SK-N-SH treated with all-trans-retinoic acid at 6 μM for 48 hours (cell line): ENCODE measurements around the gene DLGAP5.

Source experiments
- ATAC-seq: fragments of 200-7000 bp; cut with Tn5 transposase; 3 replicates; pipeline ENCODE4 v1.9.1; 2020; ENCODE audit warnings: mild to moderate bottlenecking, moderate library complexity
- ARNTL ChIP-seq: fragments of 450-650 bp; formaldehyde crosslinking; IDR thresholded peaks from 2 replicates; pipeline ENCODE4 v1.5.0; 2020; ENCODE audit warnings: low read depth, mild to moderate bottlenecking, moderate library complexity, borderline replicate concordance
- BACH2 ChIP-seq: fragments of 250-450 bp; sonication (Bioruptor Pico); IDR thresholded peaks from 2 replicates; pipeline ENCODE4 v1.9.0; 2021; ENCODE audit warnings: mild to moderate bottlenecking, borderline replicate concordance
- CSDC2 ChIP-seq: fragments of 250-450 bp; sonication (Bioruptor Pico); IDR thresholded peaks from 2 replicates; pipeline ENCODE4 v1.5.0; 2020; ENCODE audit warnings: mild to moderate bottlenecking, moderate library complexity
- GLIS3 ChIP-seq: fragments of 250-450 bp; sonication (Bioruptor Pico); IDR thresholded peaks from 2 replicates; pipeline ENCODE4 v1.5.0; 2020; ENCODE audit warnings: mild to moderate bottlenecking, moderate library complexity
- ISL1 ChIP-seq: fragments of 250-450 bp; sonication (Bioruptor Pico); IDR thresholded peaks from 2 replicates; pipeline ENCODE4 v2.1.2; 2022; ENCODE audit warnings: mild to moderate bottlenecking, moderate library complexity
- OSR1 ChIP-seq: fragments of 250-450 bp; sonication (Bioruptor Pico); IDR thresholded peaks from 2 replicates; pipeline ENCODE4 v1.8.0; 2022; ENCODE audit warnings: moderate library complexity, mild to moderate bottlenecking, inconsistent platforms
- PPARA ChIP-seq: fragments of 250-450 bp; sonication (Bioruptor Pico); IDR thresholded peaks from 2 replicates; pipeline ENCODE4 v1.5.0; 2020; ENCODE audit warnings: mild to moderate bottlenecking, borderline replicate concordance
- SNAI2 ChIP-seq: fragments of 250-450 bp; sonication (Bioruptor Pico); IDR thresholded peaks from 2 replicates; pipeline ENCODE4 v1.5.0; 2020; ENCODE audit warnings: mild to moderate bottlenecking, moderate library complexity
- TCF4 ChIP-seq: fragments of 250-450 bp; sonication (Bioruptor Pico); IDR thresholded peaks from 2 replicates; pipeline ENCODE4 v1.8.0; 2021; ENCODE audit warnings: mild to moderate bottlenecking, moderate library complexity, borderline replicate concordance
- TOX ChIP-seq: fragments of 250-450 bp; sonication (Bioruptor Pico); IDR thresholded peaks from 2 replicates; pipeline ENCODE4 v1.8.0; 2021; ENCODE audit warnings: mild to moderate bottlenecking, moderate library complexity, borderline replicate concordance
- ZC3H10 ChIP-seq: fragments of 250-450 bp; sonication (Bioruptor Pico); IDR thresholded peaks from 2 replicates; pipeline ENCODE4 v1.5.1; 2021; ENCODE audit warnings: mild to moderate bottlenecking, moderate library complexity
- ZFP3 ChIP-seq: fragments of 250-450 bp; sonication (Bioruptor Pico); IDR thresholded peaks from 2 replicates; pipeline ENCODE4 v1.5.0; 2020; ENCODE audit warnings: mild to moderate bottlenecking, moderate library complexity
- ZFP30 ChIP-seq: fragments of 450-650 bp; formaldehyde crosslinking; IDR thresholded peaks from 2 replicates; pipeline ENCODE4 v1.5.0; 2022; ENCODE audit warnings: mild to moderate bottlenecking, moderate library complexity
- ZNF70 ChIP-seq: fragments of 450-650 bp; formaldehyde crosslinking; IDR thresholded peaks from 2 replicates; pipeline ENCODE4 v1.5.0; 2020; ENCODE audit warnings: mild to moderate bottlenecking, moderate library complexity
- ZNF8 ChIP-seq: fragments of 450-650 bp; formaldehyde crosslinking; IDR thresholded peaks from 2 replicates; pipeline ENCODE4 v1.5.0; 2020; ENCODE audit warnings: mild to moderate bottlenecking, moderate library complexity
- TF ChIP-seq, protein P1 (sequence below): fragments of 250-450 bp; sonication (Bioruptor Pico); IDR thresholded peaks from 2 replicates; pipeline ENCODE4 v1.5.1; 2020; ENCODE audit warnings: low read depth, mild to moderate bottlenecking, moderate library complexity
- TF ChIP-seq, protein P2 (sequence below): fragments of 250-450 bp; sonication (Bioruptor Pico); IDR thresholded peaks from 2 replicates; pipeline ENCODE4 v1.5.0; 2020; ENCODE audit warnings: mild to moderate bottlenecking, moderate library complexity
- TF ChIP-seq, protein P3 (sequence below): fragments of 250-450 bp; sonication (Bioruptor Pico); IDR thresholded peaks from 2 replicates; pipeline ENCODE4 v1.5.1; 2021; ENCODE audit warnings: mild to moderate bottlenecking, moderate library complexity

The DLGAP5 gene

DNA sequence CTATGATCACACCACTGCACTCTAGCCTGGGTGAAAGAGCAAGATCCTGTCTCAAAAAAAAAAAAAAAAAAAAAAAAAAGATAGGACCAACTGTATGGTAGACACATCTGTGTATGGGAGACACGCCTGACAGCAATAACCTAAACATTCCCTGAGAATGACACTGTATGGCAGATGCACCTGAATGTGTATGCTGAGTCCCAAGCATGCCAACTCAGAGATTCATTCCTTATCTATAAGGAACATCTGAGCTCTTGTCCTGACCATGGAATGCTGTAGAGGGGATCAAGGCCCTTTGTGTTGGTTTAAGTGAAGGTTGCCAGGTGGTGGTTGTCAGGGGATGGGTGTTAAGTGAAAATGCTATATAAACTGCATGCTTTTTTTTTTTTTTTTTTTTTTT is 81.5 kb downstream of the DLGAP5 start:
- no peak for ATAC-seq
- TF ChIP-seq GLIS3 (CRISPR knock-in tag), result no peak
- no peak for TF ChIP-seq BACH2 (CRISPR knock-in tag)
- TF ChIP-seq ZNF8, result no peak
- TF ChIP-seq ZC3H10 (CRISPR knock-in tag), result no peak
- no peak for TF ChIP-seq CSDC2
- TF ChIP-seq ISL1 (CRISPR knock-in tag), result no peak
- TF ChIP-seq TCF4 (CRISPR knock-in tag), result no peak
- TF ChIP-seq, protein P1, sequence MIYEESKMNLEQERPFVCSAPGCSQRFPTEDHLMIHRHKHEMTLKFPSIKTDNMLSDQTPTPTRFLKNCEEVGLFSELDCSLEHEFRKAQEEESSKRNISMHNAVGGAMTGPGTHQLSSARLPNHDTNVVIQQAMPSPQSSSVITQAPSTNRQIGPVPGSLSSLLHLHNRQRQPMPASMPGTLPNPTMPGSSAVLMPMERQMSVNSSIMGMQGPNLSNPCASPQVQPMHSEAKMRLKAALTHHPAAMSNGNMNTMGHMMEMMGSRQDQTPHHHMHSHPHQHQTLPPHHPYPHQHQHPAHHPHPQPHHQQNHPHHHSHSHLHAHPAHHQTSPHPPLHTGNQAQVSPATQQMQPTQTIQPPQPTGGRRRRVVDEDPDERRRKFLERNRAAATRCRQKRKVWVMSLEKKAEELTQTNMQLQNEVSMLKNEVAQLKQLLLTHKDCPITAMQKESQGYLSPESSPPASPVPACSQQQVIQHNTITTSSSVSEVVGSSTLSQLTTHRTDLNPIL, result no peak
- no peak for TF ChIP-seq ZFP30
- no peak for TF ChIP-seq PPARA (CRISPR knock-in tag)

DNA sequence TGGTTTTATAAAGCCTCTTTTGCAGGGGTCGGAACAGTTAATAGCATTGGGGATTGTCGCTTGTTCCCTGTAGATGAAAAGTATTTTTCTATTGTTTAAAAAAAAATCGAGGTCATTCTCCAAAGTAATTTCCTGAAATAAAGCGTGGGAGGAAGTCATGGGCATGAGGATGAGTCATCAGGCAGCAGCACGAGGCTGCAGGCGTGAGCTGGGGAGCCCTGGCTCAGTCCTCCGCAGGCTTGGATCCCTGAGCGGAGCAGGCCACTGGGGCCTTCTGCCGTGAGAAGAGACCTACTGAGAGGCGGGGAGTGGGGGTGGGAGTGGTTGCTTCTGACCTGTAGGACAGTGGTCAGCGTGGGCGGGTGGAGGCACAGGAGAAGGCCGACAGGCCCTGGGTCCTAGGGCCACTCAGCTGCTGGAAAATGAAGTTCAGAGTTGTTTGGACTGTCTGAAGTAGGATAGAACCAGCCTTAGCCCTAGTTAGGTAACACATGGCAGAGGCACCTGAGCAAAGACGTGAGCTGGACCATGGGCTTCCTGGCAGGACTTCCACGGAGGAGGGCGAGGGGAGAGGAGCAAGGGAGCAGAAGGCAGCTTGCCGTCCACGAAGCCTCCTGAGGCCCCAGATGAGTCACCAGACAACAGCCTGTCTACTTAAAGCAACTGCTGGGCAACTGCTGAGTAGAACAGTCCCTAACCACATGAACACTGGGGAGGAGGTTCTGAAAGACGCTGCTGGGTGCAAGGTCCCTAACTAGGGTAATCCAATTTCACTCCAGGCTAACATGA is 83.4 kb downstream of the DLGAP5 start:
- TF ChIP-seq BACH2 (CRISPR knock-in tag) (no peak), SNAI2 (peak; percentile 81), CSDC2 (0 out of 2 replicates have a peak, but pooled peaks have one; percentile 37), ISL1 (CRISPR knock-in tag) (peak; percentile 37; the same call in 1 of the 2 replicates), ARNTL (peak; percentile 64; the same call in 1 of the 2 replicates), OSR1 (peak; percentile 88), ZFP3 (0 out of 2 replicates have a peak, but pooled peaks have one; percentile 50), ZC3H10 (CRISPR knock-in tag) (peak; percentile 42; the same call in 1 of the 2 replicates)
- TF ChIP-seq, protein P2, sequence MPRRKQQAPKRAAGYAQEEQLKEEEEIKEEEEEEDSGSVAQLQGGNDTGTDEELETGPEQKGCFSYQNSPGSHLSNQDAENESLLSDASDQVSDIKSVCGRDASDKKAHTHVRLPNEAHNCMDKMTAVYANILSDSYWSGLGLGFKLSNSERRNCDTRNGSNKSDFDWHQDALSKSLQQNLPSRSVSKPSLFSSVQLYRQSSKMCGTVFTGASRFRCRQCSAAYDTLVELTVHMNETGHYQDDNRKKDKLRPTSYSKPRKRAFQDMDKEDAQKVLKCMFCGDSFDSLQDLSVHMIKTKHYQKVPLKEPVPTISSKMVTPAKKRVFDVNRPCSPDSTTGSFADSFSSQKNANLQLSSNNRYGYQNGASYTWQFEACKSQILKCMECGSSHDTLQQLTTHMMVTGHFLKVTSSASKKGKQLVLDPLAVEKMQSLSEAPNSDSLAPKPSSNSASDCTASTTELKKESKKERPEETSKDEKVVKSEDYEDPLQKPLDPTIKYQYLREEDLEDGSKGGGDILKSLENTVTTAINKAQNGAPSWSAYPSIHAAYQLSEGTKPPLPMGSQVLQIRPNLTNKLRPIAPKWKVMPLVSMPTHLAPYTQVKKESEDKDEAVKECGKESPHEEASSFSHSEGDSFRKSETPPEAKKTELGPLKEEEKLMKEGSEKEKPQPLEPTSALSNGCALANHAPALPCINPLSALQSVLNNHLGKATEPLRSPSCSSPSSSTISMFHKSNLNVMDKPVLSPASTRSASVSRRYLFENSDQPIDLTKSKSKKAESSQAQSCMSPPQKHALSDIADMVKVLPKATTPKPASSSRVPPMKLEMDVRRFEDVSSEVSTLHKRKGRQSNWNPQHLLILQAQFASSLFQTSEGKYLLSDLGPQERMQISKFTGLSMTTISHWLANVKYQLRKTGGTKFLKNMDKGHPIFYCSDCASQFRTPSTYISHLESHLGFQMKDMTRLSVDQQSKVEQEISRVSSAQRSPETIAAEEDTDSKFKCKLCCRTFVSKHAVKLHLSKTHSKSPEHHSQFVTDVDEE (CRISPR knock-in tag), result 0 out of 2 replicates have a peak, but pooled peaks have one; percentile 32
- TF ChIP-seq, protein P3, sequence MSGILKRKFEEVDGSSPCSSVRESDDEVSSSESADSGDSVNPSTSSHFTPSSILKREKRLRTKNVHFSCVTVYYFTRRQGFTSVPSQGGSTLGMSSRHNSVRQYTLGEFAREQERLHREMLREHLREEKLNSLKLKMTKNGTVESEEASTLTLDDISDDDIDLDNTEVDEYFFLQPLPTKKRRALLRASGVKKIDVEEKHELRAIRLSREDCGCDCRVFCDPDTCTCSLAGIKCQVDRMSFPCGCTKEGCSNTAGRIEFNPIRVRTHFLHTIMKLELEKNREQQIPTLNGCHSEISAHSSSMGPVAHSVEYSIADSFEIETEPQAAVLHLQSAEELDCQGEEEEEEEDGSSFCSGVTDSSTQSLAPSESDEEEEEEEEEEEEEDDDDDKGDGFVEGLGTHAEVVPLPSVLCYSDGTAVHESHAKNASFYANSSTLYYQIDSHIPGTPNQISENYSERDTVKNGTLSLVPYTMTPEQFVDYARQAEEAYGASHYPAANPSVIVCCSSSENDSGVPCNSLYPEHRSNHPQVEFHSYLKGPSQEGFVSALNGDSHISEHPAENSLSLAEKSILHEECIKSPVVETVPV, result no peak
- ATAC-seq, result peak; percentile 81

DNA sequence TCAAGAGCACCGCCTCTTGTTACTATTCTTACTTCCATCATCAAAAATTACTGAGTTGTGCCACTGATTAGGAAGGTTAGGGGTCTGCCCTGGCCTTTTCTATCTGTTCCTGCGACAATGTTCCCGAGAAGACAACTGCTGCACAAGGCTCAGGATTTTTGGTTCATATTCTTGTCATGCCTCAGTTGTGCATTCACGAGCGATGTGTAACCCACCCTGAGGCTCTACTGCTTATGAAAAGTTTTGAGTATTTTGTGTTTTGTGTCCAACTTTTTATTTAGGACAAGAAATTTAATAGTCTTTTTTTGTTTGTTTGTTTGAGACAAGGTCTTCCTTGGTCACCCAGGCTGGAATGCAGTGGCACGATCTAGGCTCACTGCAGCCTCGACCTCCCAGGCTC is 85.4 kb downstream of the DLGAP5 start:
- TF ChIP-seq ARNTL (no peak), CSDC2 (no peak), BACH2 (CRISPR knock-in tag) (no peak), PPARA (CRISPR knock-in tag) (no peak), OSR1 (no peak), ISL1 (CRISPR knock-in tag) (no peak), ZNF70 (CRISPR knock-in tag) (no peak), TOX (CRISPR knock-in tag) (no peak)
- TF ChIP-seq, protein P2 (CRISPR knock-in tag), result no peak
- TF ChIP-seq, protein P3, result no peak

More for the DNA sequence above, 85.4 kb downstream of the DLGAP5 start:
- no peak for ATAC-seq
